ENCODE measurements around the gene SH3D19.

DNA sequence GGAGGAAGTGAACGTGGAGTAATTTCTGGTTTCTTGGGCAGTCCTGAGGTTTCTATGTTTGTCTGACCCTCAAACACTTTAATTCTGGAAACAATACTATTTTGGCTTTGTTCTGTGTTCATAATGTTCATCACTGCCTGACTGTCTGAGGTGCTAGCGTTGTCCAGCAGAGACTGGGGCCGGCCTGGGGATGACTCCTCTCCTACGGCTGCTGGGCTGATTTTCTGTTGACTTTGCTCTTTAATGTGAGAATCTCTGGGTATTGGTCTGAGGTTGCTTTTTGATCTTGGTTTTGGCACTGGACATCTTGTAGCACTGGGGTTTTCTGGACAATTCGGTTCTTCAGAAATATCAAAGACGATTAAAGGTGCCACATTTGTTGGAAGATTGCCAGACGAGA is 150.2 kb downstream of the SH3D19 start:
- TF ChIP-seq POLR2A (IDR thresholded peaks at IDR 0.05) (no peak), POLR2AphosphoS5 (IDR thresholded peaks at IDR 0.05) (no peak), EP300 (IDR thresholded peaks at IDR 0.05) (no peak)
- TF ChIP-seq, protein P1, sequence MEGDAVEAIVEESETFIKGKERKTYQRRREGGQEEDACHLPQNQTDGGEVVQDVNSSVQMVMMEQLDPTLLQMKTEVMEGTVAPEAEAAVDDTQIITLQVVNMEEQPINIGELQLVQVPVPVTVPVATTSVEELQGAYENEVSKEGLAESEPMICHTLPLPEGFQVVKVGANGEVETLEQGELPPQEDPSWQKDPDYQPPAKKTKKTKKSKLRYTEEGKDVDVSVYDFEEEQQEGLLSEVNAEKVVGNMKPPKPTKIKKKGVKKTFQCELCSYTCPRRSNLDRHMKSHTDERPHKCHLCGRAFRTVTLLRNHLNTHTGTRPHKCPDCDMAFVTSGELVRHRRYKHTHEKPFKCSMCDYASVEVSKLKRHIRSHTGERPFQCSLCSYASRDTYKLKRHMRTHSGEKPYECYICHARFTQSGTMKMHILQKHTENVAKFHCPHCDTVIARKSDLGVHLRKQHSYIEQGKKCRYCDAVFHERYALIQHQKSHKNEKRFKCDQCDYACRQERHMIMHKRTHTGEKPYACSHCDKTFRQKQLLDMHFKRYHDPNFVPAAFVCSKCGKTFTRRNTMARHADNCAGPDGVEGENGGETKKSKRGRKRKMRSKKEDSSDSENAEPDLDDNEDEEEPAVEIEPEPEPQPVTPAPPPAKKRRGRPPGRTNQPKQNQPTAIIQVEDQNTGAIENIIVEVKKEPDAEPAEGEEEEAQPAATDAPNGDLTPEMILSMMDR (IDR thresholded peaks at IDR 0.05) = no peak
